GM19467 (cell line): Measurements from ENCODE around the gene LRRC7.
"Not testable (repeated sequence)": the region's sequence is repeated elsewhere in the genome, so short reads cannot be mapped to it uniquely, and the experiment has no call there.

Source experiments
- ATAC-seq: cut with Tn5 transposase; IDR thresholded peaks from one replicate; pipeline ENCODE4 v1.9.1; 2021; ENCODE audit warnings: mild to moderate bottlenecking, moderate library complexity; ENCODE audit not compliant: unreplicated experiment

LRRC7 gene

DNA sequence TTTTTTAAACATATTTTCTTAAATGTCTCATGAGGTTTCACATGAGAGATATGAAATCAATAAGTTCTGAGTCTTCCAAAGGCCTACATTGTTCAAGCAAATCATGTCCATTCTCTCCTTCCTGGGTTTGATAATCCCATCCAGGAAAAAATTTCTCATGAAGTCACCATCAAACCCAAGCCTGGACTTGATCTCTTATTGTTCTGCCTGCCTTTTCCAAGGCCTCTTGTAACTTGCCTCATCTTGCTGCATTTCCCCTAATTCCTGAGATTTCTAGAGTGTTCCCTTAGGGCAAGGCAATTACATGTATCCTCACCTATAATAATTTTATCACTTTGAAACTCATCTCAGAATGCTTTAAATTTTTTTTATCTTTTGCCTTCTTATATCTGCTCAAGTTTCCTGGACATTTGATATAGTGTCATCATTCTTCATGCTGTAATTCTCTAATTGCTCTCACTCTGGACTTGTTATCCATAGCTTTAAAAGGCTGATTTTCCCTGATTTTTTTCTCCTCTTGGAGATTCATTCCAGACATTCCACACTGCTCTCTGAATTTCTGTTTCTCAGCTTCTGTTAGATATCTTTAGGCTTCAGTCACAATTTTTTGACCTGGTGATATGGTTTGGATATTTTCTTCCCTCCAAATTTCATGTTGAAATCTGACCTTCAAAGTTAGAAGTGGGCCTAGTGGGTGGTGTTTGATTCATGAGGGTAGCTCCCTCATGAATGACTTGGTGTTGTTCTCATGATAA, 126.4 kb downstream of the LRRC7 start:
- ATAC-seq: no peak

DNA sequence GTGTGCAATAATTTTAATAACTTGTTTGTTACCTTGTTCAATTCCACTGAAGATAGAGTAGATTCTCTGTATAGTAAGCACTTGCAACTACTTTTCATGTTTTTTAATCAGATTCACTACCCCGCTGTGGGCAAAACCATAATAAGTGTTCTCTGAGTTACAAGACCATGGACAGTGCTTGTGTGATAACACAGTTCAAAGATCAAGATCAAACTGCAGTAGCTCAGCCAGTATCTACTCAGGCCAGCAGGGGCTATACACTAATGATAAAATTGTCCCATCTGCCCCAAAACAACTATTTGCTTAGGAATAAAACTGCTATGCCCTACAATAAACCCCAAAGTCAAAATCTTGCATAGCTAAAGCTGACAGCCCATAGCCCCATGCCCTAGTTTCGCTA, 129.6 kb downstream of the LRRC7 start:
- ATAC-seq: no peak

DNA sequence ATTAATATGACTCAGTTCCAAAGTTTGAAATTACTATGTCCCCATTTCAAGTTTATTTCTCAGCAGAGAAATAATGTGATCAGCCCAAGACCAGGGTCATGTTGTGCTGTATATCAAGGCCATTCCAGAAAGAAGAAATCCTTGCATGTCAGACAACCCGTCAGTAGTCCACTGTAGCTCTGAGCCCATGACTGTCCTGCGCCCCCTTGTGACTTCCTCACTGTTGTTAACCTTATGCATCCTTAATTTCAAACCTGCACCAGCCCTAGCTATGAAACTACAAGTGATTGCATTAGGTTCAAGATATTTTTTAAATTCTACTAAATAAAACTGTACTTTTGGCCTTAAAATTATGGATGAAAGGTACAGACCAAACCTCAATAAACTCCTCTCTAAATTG, 133.0 kb downstream of the LRRC7 start:
- ATAC-seq: no peak

DNA sequence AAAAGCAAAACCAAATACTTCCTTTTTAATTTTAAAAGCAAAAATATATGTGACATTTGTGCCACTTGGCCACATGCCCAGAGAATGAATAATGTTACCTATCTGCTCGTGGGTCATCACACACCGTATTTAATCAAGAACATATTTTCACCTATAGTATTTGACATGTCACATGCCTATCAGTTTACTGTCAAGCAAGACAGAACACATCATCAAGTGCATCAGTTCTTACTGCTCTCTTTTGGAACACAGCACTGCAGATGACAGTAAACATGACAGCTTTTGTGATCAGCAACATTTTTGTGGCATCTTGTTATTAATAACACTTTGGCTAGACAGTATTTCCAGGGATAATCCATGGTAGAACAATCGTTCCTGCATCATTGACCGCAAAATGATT, 134.4 kb downstream of the LRRC7 start:
- no peak for ATAC-seq

DNA sequence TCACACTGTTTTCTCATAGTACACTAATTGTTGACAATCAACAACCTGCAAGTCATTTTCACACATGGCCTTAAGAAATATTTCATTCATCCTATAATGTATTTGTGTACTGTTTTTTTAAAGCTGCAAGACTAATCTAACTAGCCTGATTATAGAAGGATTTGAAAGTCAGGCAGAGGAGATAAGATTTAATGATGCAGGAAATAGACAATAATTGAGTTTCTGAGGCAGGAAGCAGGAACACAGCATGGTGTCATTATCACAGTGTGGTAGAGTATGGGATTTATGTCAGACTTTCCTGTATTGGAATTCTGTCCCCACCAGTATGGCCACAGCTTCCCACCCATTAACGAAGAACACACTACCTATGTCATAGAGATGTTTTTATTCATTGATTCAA, 138.8 kb downstream of the LRRC7 start:
- no peak for ATAC-seq

DNA sequence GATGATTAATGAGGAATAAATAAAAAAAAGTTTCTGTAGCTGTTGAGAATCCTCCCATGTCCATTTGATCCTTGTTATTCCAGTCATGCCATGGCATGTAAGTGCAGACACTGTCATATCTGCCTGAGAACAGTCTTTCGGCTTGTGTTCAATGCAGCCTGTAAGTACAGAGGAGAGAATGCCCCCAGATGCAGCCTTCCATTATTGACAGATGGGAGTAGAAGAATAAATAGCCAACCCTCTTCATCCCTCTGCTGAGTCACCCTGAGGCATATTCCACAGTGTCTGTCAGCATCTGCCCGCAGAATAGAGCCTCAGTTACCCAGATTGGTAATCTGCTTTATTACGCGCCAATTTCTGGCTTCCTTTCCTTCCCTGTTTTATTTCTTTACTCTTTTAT, 139.4 kb downstream of the LRRC7 start:
- ATAC-seq: no peak

DNA sequence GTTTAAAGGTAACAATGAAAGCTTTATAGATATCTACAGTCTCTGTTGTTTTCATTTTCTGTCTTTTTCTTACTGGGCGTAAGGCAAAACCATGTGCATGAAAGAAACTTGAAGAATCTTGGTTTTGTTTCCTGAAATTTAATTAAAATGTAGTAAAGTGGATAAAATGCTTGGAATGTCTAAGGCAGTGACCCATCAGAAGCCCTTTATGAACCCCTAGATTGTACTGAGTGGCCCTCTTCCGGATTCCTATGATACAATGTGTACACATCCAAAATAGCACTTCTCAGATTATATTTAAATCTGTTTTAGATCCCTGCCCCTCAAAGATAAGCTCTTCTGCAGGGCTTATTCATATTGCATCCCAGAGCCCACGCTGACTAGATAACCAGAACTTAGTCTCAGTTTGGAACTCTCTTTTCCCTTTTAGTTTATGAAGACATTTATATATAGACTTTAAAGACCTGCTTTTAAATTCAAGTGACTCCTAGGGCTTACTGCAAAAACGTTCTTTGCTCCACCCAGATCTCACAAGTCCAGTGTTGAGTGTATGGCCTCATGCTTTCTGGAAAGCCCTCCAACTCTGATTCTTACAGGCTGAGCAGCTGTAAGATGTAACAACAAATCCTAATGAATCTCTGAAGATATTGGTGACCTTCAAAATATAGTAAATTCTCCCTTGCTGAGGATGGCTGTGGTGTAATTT, 142.9 kb downstream of the LRRC7 start:
- ATAC-seq: no peak

DNA sequence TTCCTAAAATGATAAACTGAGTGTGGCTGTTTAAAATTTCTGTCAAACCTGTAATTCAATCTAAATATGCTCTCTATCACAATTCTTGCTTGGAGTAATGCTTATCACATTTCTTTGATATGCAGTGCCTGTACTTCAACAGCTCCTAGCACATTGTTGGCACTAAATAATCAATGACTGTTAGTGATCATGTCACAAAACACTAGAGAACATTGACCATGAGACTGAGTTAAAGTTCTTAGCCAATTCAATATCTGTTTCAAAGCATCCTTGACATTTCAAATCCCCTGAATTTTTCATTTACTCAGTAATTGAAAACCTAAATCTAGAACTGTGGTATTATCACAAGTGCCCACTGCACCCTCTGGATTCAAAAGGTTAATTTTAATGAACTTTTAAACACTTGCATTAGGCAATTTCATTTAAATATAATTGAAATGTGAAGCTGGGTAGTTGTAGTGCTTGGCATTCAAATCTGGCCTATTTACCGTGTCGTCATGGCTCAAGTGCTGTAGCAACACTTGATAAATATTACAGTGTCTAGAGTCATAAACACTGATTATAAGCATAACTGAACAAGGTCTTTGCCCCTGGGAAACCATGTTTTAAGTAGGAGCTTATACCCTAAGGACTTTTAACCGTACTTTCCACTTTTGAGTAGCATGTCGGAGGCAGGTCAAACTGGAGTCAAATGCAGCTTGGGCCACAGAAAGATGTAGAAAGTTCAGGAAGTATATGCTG, 143.6 kb downstream of the LRRC7 start:
- ATAC-seq: no peak

DNA sequence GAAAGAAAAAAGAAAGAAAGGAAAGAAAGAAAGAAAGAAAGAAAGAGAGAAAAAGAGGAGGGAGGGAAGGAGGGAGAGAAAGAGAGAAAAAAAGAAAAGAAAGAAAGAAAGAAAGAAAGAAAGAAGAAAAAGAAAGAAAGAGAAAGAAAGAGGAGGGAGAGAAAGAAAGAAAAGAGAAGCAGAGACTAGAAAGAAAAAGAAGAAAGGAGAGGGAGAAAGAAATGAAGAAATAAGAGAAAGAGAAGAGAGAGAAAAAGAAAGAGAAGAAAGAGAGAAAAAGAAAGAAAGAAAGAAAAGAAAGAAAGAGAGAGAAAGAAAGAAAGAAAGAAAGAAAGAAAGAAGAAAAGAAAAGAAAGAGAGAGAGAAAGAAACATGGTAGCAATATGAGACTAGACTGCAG, 150.1 kb downstream of the LRRC7 start:
- not testable (repeated sequence) for ATAC-seq

DNA sequence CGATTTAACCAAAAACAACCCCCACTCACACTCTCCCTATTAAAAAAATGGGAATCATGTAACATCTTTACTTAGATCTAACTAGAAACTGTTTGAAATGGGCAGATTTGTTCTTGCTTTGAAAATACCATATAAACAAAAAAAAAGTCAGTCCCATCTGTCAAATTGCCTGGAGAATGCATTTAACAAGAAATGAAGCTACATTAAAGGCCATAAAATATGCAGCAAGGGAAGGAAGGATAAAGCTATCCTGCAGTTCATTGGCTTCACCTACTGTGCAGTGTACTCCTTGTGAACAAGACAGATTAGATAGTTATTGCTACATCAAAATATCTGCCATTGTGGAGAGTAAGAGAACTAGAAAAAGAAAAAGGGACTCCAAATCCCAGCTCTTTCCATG, 160.5 kb downstream of the LRRC7 start:
- no peak for ATAC-seq

DNA sequence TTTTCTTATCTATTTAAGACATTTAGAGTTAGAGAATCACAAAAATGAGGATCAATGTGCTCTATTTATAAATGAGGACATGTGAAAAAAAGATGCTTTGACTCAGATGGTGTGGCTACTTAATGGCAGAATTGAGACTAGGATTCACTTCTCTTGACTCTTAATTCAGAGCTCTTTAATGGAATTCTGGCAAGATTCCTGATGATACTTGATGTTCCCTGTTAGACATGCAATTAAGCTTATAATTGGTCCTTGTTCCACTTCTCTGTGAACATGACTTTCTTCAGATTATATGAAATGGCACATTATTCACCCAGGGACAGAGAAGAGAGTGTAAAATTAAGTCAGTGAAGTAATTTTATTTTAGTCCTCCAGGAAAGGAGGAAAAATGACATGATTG, 165.3 kb downstream of the LRRC7 start:
- no peak for ATAC-seq

DNA sequence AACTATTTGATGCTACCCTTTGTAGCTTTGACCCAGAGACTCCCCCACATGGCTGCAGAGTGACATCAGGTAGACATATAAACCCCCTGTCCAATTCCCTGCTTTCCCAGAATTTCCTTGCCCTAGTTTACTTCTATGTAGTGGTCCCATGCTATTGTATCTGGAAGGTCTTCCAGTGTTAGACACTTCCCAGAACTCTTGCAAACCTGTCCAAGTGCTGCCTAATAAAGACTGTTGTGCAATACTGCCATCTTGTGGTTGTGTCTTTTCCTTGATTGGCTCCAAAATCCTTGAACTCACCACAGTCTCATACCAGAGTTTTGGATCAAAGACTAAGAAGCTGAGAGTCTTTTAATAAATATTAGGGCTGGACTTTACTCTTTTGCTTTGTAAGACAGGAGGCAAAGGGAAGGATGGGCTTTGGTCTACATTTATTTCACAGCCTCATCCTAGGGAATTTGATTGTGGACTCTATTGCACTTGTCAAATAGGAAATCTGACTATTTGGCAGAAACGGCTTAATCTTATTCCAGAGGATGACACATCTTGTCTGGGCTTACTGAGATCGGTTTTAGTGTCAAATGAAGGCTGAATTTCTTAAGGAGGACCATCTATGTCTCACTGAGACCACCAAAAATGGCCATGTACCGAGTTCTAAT, 169.9 kb downstream of the LRRC7 start:
- ATAC-seq: peak; percentile 81

DNA sequence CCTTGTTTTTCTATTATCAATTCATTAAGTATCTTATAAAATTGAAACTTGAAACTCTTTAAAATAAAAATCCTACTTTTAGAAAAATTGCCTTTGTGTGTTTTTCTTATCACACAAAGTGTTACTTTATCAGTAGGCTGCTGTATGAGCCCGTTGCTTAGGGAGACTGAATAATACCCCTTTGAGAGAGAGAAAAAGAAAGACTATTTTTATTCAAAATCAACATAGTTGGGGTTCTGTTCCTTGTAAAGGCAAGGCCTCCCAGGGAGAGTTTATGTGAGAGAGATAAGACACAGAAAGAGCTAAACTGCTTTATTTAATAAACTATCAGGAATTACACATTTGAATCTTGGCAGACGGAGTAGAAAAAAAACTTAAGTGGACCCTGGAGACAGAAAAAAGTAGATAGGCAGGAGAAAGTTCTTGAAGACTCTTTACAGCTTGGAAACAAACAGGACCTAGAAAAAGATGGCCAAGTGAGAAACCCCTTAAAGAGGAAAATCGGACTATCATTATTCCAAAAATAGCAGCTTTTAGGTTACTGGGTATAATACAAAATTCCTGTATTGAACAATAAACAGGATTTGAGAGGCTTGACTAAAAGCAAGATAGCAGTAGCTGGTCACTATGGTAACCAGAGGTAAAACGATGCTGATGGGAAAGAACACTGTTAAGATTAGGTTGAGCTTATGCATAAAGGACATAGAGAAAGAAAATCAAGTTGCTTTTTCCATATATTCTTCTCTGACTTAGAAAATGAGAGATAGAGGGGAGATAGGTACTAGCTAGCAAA, 170.9 kb downstream of the LRRC7 start:
- no peak for ATAC-seq

DNA sequence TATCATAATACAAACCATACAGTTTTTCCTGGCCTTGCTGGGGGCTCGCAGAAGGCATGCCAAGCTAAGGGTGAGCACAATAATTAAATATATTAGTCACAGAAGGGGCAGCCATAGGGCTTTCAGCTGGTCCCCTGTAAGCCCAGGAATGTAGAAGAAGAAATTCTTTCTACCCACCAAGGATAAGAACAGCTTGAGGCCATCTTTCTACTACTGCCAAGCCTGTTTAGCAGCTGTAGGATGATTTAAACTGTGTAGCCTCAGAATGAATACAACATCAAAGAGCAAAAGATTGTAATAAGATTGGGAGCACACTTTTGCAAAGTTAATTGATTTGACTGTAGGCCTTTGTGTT, 171.5 kb downstream of the LRRC7 start:
- ATAC-seq: no peak

DNA sequence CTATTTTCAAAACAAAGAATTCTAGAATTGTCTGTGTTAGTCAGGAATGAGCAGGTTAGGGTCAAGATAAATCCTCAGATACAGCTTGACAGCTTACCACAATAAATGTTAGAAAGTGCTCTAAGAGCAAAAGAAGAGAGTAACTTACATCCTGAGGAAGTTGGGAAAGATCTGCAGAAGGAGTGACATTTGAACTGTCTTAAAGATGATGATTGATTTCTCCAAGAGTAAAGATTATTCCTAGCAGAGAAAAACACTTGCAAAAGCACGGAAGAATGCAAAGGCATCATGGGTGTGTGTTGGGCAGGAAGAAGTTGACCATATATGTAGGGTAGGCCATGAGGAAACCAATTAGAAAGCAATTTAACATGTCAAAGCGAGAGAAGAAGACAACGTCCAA, 175.4 kb downstream of the LRRC7 start:
- ATAC-seq: no peak

DNA sequence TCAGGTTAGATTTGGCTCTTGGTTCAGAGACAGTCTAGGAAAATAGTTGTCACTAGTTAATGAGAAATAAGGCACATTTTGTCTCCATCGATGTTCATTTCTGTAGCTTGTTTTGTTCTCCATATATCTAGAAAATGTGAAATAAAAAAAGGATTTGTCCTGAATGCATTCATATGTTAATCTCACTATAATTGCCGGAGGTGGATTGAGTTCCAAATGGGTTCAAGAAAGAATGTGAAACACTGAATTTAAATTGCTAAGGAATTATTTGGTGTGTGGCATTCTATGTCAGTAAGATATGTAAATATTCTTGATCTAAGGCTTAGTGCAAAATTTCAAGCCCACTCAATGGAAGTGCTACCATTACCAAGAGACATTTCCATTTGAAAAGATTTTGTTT, 176.7 kb downstream of the LRRC7 start:
- ATAC-seq: no peak

DNA sequence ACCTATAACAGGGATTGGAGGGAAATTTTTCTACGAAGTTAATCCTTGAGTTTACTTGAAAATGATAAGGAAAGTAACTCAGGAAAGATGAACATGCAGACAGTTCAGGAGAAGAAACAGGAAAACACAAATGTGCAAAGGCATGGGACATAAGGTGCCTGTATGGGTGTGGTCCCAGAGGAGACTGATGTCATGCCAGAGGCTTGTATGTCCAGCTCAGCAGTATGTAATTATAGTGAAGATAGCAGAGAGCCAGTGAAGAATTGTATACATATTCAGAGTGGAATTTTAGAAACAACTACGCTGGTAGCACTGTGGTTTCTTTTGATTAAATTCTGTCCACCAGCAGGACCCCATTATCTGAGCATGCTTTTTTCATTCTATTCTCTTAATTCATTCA, 179.5 kb downstream of the LRRC7 start:
- ATAC-seq: no peak

DNA sequence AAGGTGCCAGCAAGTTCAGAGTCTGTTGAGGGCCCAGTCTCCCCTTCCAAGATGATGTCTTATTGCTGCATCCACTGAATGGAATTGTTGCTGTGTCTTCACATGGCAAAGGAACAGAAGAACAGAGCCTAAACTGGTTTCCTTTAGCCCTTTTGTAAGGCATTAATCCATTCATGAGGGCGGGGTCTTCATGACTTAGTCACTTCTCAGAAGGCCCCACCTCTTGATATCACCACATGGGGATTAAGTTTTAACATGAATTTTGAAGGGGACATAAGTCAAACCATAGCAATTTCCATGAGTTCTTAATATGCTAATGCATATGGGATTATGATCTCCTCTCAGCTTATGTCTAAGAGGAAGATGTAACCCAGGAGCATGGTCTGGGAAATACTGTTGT, 182.9 kb downstream of the LRRC7 start:
- ATAC-seq: no peak

DNA sequence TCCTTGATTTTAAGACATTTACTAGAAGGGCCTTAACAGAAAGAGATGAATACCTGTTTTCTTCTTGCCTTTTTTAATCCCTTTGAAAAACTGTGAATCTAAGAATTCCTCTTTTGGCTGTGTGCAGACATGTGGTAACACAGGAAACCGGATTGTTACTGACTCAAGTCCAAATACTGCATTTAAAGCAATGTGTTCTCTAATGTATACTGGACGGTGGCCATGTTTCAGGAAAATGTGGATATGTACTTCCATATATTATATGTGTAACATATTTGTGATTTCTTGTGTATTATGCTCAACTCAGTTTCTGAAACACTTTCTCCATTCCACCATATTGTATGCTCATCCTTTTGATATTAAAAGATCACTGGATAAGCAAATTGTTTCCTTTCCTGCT, 185.1 kb downstream of the LRRC7 start:
- ATAC-seq: no peak

DNA sequence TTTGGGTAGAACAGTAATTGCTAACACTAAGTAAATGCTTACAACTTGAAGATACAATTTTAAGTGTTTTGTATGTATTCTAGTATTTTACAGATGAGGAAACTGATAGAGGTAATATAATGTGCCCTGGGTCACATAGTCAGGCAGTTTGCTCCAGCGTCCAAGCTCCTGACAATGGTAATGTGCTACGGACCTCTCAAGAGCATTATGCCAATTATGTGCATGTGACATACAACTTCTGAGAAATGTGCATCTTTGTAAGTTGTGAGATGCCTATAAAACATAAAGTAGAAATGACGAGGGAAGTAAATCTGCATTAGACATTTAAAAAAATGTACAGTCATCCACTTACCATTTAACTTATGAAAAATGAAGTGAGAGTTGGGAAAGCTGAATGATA, 186.8 kb downstream of the LRRC7 start:
- no peak for ATAC-seq

DNA sequence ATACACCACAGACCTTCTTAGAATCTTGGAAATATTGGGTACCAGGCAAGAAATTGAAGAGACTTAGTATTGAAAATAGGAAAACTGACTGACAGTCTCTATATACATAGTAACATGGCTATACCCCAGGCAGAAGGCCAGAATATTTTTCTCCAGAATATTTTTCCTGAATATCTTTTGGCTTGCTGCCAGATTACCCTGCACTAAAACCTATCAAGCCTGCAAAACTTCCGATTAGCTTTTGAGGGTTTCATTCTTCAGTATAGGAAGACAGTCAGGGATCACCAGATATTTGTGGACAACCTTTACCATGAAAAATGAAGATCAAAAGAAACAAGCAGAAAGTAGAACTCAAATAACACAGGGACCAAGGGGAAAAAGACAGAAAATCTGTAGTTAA, 187.9 kb downstream of the LRRC7 start:
- ATAC-seq: no peak
